GM19099 (cell line): ENCODE data around the gene NT5DC1.

Experiments
- POLR2A ChIP-seq: IDR thresholded peaks from 3 replicates; pipeline ENCODE4 v1.6.1; 2011; ENCODE audit warnings: low read depth; ENCODE audit not compliant: insufficient read length; ENCODE audit errors: extremely low read depth

NT5DC1 gene

DNA sequence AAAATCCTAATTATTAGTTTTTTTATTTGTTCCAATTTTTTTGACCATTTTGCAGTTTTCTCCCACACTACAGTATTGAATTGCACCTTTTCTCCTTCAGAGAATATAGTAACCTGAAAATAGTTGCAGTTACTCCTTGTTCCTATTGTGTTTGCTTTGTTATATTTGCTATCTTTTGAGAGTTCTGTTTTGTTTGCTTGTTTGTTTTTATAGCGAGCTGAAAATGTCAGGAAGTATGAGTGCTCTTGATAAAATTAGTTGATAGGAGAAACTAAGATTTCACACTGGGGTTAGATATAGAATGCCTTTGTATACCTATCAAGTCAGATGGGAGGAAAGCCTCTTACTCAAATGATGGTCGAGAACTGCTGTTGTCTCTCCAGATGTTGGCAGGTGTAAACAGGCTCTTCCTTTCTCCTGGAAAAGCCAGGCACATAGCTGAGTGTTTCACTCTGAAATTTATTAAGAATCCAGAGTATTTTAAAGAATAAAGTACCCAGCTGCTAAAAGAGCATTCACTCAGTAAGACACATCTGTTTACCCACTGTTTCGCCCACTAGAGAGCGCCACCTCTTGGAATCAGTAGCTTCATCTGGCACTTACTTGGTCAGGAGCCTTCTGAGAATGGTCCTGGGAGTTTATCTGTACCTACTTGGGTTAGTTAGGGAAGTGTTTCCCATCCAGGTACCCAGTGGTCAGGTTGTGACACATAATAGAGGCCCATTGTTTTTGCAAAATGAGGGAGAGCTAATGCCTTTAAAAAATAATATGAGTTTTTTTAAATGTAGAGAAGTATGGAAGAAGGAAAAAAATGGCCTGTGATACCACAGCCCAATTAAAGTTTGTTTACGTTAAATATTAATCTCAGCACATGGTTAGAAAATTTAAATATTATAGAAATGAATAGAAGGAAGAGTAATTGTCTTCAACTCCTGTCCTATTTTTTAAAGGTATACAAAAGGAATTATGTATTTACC lies 11.2 kb downstream of the NT5DC1 start:
- TF ChIP-seq POLR2A: no peak

GRCh38 chr6:116113386-116113785 lies 12.7 kb downstream of the NT5DC1 start:
- TF ChIP-seq POLR2A: no peak

DNA sequence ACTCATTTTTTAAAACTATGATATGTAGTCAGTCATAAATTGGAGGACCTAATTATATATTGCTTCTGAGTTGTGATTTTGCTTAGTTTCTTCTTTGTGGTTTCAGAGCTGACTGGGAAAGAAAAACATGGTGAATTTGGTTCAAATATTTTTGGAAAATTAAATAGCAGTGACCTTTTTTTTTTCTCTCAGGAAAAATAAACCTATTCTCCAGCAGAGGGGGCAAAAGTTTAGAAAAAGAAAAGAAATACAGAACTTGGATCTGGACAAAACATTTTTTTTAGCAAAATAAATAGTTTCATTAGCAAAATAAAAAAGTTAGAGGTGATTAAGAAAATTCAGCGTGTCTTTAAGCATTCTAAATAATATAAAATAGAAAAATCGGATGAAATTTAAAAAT lies 15.1 kb downstream of the NT5DC1 start:
- no peak for TF ChIP-seq POLR2A

DNA sequence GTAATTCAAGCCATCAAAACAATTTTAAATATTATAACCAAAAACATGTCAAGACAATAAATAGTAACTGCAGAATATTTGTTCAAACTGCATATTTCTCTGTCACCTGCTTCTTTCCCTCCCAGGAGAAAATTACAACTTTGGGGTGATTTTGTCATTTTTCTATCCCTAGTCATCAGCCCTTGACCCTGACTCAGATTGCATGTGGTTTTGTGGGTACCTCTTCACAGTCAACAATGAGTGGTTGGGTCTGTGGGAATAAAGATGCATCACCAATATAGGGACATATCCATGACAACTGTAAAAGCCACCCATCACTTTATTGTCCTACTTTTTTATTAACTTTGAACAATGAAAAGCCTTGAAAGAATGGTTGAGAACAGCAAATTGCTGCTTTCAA lies 18.0 kb downstream of the NT5DC1 start:
- TF ChIP-seq POLR2A: no peak

DNA sequence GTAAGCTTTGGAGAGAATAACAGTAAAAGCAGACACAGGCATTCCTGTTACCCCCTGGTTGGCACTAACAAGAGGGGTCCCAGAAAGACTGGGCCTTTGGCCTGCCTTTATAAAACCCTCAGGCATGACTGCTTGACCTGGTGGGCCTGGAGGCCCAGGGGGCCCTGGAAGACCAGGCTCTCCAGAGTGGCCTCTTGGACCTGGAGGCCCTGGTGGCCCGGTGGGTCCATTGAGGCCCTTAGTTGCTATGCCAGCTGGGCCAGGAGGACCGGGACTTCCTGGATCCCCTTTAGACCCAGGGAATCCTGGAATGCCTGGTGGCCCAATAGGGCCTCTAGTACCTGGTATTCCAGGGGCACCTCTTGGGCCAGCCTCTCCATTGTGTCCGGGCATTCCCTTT lies 19.8 kb downstream of the NT5DC1 start:
- TF ChIP-seq POLR2A: no peak

DNA sequence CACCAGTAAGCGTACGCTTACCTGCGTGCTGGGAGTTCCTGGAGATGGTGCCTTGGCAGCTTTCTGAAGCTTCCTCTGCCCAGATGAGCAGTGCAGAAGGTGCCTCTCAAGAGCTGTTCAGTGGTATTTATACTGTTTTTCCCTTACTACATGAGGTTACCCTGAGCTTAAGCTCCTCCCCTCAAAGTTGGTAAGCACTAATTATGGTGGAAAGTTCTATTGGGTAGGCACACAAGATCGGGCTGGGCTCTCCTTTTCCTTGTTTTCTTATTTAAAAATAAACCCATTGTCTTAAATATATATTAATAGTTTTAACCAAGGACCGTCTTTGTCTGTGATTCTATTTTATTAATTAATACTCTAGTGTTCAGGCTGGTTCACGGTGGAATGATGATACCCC lies 25.4 kb downstream of the NT5DC1 start, which contains the start of gene COL10A1:
Gene COL10A1, minus strand, starts transcription at position 101 of the 400 bp plus-strand sequence. CDS start 640 bp downstream, outside the sequence.
- TF ChIP-seq POLR2A: no peak

GRCh38 chr6:116127771-116128493 lies 27.3 kb downstream of the NT5DC1 start:
- TF ChIP-seq POLR2A: no peak

DNA sequence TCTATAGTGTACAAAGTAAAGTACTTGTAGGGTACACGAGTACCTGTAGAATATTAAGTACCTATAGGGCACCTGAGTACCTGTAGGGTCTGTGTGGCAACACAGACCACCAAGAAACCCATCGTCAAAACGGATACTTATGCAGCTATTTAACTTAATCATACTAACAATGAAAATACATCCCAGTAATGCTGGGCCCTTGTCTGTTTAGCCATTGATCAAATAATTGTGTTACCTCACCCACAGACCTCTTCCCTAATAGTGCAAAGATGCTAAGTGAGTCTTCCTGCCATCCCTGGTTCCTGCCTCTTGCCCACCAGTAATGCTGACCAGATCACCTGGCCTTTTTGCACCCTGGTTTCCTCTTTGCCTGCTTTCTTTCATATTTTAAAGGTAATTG lies 32.8 kb downstream of the NT5DC1 start:
- no peak for TF ChIP-seq POLR2A

- no peak for TF ChIP-seq POLR2A
These were observed 35.7 kb downstream of the NT5DC1 start for GRCh38 chr6:116136373-116136772.

GRCh38 chr6:116136933-116137340 lies 36.3 kb downstream of the NT5DC1 start:
- TF ChIP-seq POLR2A: no peak

DNA sequence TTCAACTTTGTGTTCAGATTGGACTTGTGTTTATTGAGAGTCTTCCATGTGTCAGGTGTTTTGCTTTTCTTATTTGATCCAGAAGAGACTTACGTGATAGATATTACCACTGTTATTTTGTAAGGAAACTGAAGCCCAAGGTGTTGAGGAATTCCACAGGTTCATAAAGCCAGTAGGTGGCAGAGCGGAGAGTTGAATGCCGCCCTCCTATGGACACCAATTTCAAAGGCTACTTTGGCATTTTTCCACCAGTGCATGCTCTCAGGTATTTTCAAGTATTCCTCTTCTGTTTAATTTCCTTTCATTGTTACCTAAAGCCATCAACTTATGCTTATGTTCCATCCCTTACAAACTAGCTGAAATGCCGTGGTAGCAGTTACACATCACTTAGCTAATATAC lies 39.3 kb downstream of the NT5DC1 start:
- TF ChIP-seq POLR2A: no peak

DNA sequence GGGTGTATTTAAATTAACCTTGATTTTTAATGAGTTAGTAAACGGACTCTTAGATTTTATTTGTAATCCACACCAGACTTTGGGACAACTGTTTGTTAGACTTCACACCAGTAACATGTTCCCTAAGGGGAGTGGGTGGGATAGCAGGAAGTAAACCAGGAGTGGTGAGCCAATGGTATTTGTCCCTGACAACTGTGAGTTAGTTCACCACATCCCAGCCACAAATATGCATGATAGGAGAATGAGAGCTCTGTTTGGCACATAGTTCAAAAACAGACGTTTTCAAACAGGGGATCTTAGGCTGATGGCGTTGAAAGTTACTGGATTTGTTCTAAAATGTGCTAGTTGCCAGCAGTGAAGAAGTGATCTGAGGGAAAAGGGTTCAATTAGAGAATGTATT lies 44.0 kb downstream of the NT5DC1 start:
- TF ChIP-seq POLR2A: no peak

GRCh38 chr6:116145803-116146675 lies 45.4 kb downstream of the NT5DC1 start:
- TF ChIP-seq POLR2A: no peak

- TF ChIP-seq POLR2A: no peak
These were observed 52.0 kb downstream of the NT5DC1 start for GRCh38 chr6:116152620-116153019.

GRCh38 chr6:116154887-116155286 lies 54.2 kb downstream of the NT5DC1 start:
- no peak for TF ChIP-seq POLR2A
